ENCODE data around the gene FOXD3.

Gene FOXD3

DNA sequence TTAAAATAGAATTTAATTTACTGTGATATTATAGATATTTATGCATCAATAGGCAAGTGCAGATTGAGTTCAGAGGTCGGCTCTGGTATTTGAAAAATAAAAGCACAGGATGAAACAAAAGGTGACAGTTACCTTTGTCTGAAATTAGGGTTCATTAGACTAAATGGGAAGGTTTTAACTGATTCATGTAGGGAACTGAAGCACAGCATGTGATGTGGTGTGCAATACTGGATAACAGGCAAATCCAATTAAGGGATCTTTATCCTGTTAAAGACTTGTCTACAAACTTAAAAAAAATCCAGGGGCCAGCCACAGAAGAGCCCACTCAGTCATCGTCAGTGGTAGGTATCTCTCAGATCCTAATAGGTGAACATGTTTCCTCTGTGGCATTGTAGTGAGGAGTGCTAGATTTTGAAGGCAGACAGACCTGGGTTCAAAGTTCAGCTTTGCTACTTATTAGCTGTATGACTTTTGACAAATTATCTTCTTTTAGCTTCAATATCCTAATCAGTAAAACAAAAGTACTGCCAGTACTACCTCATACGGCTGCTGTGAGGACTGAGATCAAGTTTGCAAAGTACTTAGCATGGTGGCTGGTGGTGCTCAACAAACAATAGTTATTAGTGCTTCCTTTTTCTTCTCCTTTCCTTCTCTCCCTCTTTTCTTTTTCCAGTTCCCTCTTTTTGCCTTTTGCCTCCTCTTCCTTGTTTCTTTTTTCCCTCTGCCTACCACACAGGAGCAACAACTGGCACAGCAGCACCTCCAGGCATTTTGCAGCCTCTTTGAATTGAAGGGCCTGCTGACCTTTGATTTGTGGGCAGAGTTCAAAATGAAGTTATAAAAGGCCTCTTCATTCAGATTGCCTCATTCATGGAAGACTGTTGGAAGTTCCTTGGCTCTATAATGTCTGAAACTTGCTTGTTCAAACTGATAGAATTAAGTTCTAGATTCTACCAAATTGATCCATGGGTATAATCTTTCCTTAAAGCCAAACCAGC, 44.9 kb upstream of the FOXD3 start:
- no peak for DNase-seq (ENCODE audit: low read depth)
- H3K4me3 ChIP-seq (ENCODE audit: low read depth, low read length), result no peak overlapping the region
- TF ChIP-seq, protein P1, sequence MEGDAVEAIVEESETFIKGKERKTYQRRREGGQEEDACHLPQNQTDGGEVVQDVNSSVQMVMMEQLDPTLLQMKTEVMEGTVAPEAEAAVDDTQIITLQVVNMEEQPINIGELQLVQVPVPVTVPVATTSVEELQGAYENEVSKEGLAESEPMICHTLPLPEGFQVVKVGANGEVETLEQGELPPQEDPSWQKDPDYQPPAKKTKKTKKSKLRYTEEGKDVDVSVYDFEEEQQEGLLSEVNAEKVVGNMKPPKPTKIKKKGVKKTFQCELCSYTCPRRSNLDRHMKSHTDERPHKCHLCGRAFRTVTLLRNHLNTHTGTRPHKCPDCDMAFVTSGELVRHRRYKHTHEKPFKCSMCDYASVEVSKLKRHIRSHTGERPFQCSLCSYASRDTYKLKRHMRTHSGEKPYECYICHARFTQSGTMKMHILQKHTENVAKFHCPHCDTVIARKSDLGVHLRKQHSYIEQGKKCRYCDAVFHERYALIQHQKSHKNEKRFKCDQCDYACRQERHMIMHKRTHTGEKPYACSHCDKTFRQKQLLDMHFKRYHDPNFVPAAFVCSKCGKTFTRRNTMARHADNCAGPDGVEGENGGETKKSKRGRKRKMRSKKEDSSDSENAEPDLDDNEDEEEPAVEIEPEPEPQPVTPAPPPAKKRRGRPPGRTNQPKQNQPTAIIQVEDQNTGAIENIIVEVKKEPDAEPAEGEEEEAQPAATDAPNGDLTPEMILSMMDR (IDR thresholded peaks at IDR 0.05; ENCODE audit: low read depth, low read length), result no peak
- TF ChIP-seq MYC (IDR thresholded peaks at IDR 0.05; ENCODE audit: low read depth, low read length), result no peak
- TF ChIP-seq, protein P2, sequence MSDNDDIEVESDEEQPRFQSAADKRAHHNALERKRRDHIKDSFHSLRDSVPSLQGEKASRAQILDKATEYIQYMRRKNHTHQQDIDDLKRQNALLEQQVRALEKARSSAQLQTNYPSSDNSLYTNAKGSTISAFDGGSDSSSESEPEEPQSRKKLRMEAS (IDR thresholded peaks at IDR 0.05; ENCODE audit: low read depth, low read length), result no peak
- no peak for TF ChIP-seq POLR2A (IDR thresholded peaks at IDR 0.05; ENCODE audit: extremely low read depth, insufficient read length)

DNA sequence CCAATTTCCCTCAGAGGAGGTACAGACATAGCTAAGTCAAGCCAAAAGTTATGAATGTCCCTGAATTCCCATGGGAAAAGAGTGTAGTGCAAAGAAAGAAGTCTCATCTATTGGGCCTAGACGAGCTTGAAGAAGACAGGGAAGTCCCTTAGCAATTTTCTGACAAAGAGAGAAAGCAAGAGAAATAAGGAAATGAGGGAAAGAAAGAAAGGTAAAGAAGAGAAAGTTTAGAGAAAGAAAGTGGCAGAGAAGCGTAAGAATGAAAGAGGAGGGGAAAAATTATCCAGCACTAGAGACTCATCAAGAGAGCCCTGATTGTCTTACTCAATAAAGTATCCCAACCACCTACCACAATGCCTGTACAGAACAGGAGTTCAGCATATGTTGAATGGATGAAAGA, 40.6 kb upstream of the FOXD3 start:
- no peak overlapping the region for H3K4me3 ChIP-seq (ENCODE audit: low read depth, low read length)
- TF ChIP-seq MYC (IDR thresholded peaks at IDR 0.05; ENCODE audit: low read depth, low read length), result no peak
- TF ChIP-seq POLR2A (IDR thresholded peaks at IDR 0.05; ENCODE audit: extremely low read depth, insufficient read length), result no peak
- TF ChIP-seq, protein P2 (IDR thresholded peaks at IDR 0.05; ENCODE audit: low read depth, low read length), result no peak
- TF ChIP-seq, protein P1 (IDR thresholded peaks at IDR 0.05; ENCODE audit: low read depth, low read length), result no peak
- DNase-seq (ENCODE audit: low read depth), result no peak

DNA sequence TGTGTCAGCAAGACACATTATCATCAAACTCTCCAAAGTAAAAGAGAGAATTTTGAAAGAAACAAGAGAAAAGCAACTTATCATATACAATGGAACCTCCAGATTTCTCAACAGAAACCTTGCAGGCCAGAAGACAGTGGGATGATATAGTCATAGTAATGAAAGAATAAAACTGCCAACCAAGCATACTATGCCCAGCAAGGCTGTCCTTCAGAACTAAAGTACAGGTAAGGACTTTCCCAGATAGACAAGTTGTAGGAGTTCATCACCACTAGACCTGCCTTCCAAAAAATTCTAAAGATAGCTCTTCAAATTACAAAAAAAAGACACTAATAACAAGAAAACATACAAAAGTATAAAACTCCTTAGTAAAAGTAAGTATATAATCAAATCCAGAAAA, 33.2 kb upstream of the FOXD3 start:
- H3K4me3 ChIP-seq (ENCODE audit: low read depth, low read length), result no peak overlapping the region
- DNase-seq (ENCODE audit: low read depth), result no peak
- TF ChIP-seq, protein P2 (IDR thresholded peaks at IDR 0.05; ENCODE audit: low read depth, low read length), result no peak
- TF ChIP-seq MYC (IDR thresholded peaks at IDR 0.05; ENCODE audit: low read depth, low read length) (no peak), POLR2A (IDR thresholded peaks at IDR 0.05; ENCODE audit: extremely low read depth, insufficient read length) (no peak)
- TF ChIP-seq, protein P1 (IDR thresholded peaks at IDR 0.05; ENCODE audit: low read depth, low read length), result no peak

DNA sequence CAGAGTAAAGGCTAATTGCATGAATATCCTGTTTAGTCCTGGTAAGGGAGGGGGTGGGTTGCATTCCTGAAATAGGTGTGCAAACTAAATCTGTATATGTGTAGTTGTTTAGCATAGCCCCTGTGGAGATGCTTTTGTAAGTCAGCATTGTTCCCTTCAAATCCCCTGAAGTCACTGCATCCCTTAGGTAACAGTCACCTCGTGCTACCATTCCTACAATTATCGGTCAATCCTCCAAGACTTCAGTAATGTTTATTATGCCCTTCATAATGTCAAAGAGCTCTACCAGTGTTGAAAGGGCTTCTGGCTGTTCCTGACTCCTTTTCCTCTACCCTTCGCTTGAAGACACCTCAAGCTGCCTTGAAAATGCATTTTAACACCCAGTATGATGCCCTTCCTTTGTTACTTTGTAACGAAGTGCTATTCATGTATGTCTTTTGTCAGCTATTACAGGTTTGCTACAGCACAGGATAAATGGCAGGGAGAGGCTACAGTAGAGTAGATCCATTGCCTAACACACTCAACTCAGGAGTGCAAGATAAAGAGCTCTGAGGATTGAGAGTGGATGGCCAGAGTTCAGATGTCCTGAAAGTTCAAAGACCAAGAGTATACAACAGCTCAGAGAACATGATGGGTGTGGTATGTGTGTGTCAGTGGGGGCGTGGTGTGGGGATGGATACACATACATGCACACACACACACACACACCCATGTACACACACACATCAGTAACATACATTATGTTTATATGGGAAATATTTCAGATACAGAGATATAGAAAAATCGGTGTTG, 27.4 kb upstream of the FOXD3 start:
- H3K4me3 ChIP-seq (ENCODE audit: low read depth, low read length), result no peak overlapping the region
- TF ChIP-seq, protein P1 (IDR thresholded peaks at IDR 0.05; ENCODE audit: low read depth, low read length), result no peak
- TF ChIP-seq MYC (IDR thresholded peaks at IDR 0.05; ENCODE audit: low read depth, low read length) (no peak), POLR2A (IDR thresholded peaks at IDR 0.05; ENCODE audit: extremely low read depth, insufficient read length) (no peak)
- TF ChIP-seq, protein P2 (IDR thresholded peaks at IDR 0.05; ENCODE audit: low read depth, low read length), result no peak
- DNase-seq (ENCODE audit: low read depth), result no peak

DNA sequence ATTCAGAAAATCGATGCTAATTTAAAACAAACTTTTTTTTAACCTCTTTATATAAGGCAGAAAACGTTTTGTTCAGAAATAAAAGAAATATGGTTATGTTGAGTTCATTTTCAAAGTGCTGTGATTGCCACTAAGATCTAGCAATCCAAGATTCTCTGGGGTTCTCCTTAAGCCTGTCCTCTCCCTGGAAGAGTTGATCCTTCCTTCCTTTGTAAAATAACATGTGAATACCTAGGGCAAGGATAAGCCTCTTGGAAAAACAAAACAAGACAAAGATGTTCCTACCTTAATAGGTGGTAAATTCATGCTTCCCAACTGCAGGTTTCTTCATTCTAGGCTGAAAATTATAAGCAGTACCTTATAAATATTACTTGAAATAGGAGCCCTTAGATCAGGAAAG, 18.0 kb upstream of the FOXD3 start:
- DNase-seq (ENCODE audit: low read depth), result no peak
- H3K4me3 ChIP-seq (ENCODE audit: low read depth, low read length), result no peak overlapping the region
- TF ChIP-seq POLR2A (IDR thresholded peaks at IDR 0.05; ENCODE audit: extremely low read depth, insufficient read length), result no peak
- TF ChIP-seq MYC (IDR thresholded peaks at IDR 0.05; ENCODE audit: low read depth, low read length), result no peak
- TF ChIP-seq, protein P1 (IDR thresholded peaks at IDR 0.05; ENCODE audit: low read depth, low read length), result no peak
- TF ChIP-seq, protein P2 (IDR thresholded peaks at IDR 0.05; ENCODE audit: low read depth, low read length), result no peak
